Activated T-cell treated with anti-CD3 and anti-CD28 coated beads for 24 hours (primary cell): ENCODE results near the gene TRANK1.
"Not testable (repeated sequence)": the region's sequence is repeated elsewhere in the genome, so short reads cannot be mapped to it uniquely, and the experiment has no call there.

Source experiments
- DNase-seq: peaks from one replicate; pipeline ENCODE4 v3.0.0-alpha.2; 2020; ENCODE audit warnings: low read depth

Gene TRANK1

GRCh38 chr3:36957063-36957462, 12.2 kb upstream of the TRANK1 start:
- no peak for DNase-seq

- DNase-seq = no peak
These were observed 11.3 kb upstream of the TRANK1 start for GRCh38 chr3:36956155-36956554.

GRCh38 chr3:36954452-36955134, 9.7 kb upstream of the TRANK1 start:
- DNase-seq = no peak

GRCh38 chr3:36947814-36948213, 3.0 kb upstream of the TRANK1 start:
- DNase-seq = not testable (repeated sequence)

- DNase-seq = no peak
These were observed 603 bp upstream of the TRANK1 start for GRCh38 chr3:36945333-36945980.

GRCh38 chr3:36944012-36944640, 728 bp downstream of the TRANK1 start:
- peak; percentile 14 for DNase-seq

GRCh38 chr3:36943601-36944000, 1.3 kb downstream of the TRANK1 start:
- no peak for DNase-seq

GRCh38 chr3:36942638-36943248, 2.1 kb downstream of the TRANK1 start:
- DNase-seq = no peak

GRCh38 chr3:36941658-36942057, 3.2 kb downstream of the TRANK1 start:
- no peak for DNase-seq

GRCh38 chr3:36941162-36941561, 3.7 kb downstream of the TRANK1 start:
- DNase-seq = no peak

- no peak for DNase-seq
These were observed 7.4 kb downstream of the TRANK1 start for GRCh38 chr3:36937492-36937891.

GRCh38 chr3:36933540-36934296, 11.1 kb downstream of the TRANK1 start:
- DNase-seq = no peak

- not testable (repeated sequence) for DNase-seq
These were observed 13.4 kb downstream of the TRANK1 start for GRCh38 chr3:36931424-36931823.

GRCh38 chr3:36928220-36928619, 16.6 kb downstream of the TRANK1 start:
- no peak for DNase-seq

- no peak for DNase-seq
These were observed 18.5 kb downstream of the TRANK1 start for GRCh38 chr3:36926292-36926897.

GRCh38 chr3:36924744-36925521, 19.9 kb downstream of the TRANK1 start:
- DNase-seq = no peak

GRCh38 chr3:36923981-36924743, 20.7 kb downstream of the TRANK1 start:
- no peak for DNase-seq

- no peak for DNase-seq
These were observed 21.3 kb downstream of the TRANK1 start for GRCh38 chr3:36923523-36923943.

- DNase-seq = no peak
These were observed 23.8 kb downstream of the TRANK1 start for GRCh38 chr3:36920884-36921567.
